ENCODE measurements around the gene PPIE. TPM values are rescaled to one million over a fixed set of nuclear protein-coding genes. Genes with fewer than 3 reads are reported as not detected.
A peak's percentile ranks its signal among the peaks of the same experiment; 100 is the strongest.
"Not testable (repeated sequence)": the region's sequence is repeated elsewhere in the genome, so short reads cannot be mapped to it uniquely, and the experiment has no call there.

The PPIE gene
- total RNA-seq, 3 donors from 2014 or later, result 30.9 to 46.8 (median 41.8) TPM

GRCh38 chr1:39766466-39766865 is 27.8 kb downstream of the PPIE start:
- intact Hi-C loops (cut with DNase I, micrococcal nuclease); H3K4me1 ChIP-seq (ENCODE audit: low read depth); DNase-seq; H3K4me3 ChIP-seq; H3K9me3 ChIP-seq; H3K36me3 ChIP-seq (ENCODE audit: low read depth): not testable (repeated sequence)
- ATAC-seq, result peak; percentile 89

DNA sequence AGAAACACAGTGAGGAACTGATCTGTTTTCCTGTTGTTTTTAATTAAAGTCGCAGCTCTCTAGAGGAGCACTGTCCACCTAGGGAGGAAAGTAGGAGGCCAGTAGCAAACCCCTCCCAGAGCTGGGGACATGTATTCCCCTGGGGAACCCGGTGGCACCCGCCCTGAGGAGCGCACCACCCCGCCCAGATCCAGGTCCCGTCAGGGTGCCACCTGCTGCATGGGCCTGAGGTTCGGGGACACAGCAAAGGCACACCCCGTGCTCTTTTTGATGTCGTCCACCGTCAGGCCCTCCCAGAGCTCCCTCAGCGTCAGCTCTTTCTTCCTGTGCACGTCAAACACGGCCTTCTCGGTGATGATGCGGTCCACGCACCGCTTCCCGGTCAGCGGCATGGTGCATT is 30.8 kb downstream of the PPIE start:
- intact Hi-C loops (cut with DNase I, micrococcal nuclease); H3K4me1 ChIP-seq (ENCODE audit: low read depth); H3K4me3 ChIP-seq; H3K36me3 ChIP-seq (ENCODE audit: low read depth); DNase-seq; H3K9me3 ChIP-seq; ATAC-seq: not testable (repeated sequence)

- H3K4me3 ChIP-seq; H3K36me3 ChIP-seq (ENCODE audit: low read depth): not testable (repeated sequence)
These were observed 31.7 kb downstream of the PPIE start for GRCh38 chr1:39770100-39771021.

GRCh38 chr1:39771022-39771532 is 32.4 kb downstream of the PPIE start, which contains the start of gene OXCT2:
TSS of gene OXCT2 (minus strand) at chr1:39771348. CDS start at chr1:39771255, 93 bp downstream.
- H3K4me1 ChIP-seq (ENCODE audit: low read depth); H3K36me3 ChIP-seq (ENCODE audit: low read depth); H3K4me3 ChIP-seq; intact Hi-C loops (cut with DNase I, micrococcal nuclease); DNase-seq; H3K9me3 ChIP-seq: not testable (repeated sequence)
- ATAC-seq, result peak; percentile 6

More at GRCh38 chr1:39770100-39771021, 31.7 kb downstream of the PPIE start:
- intact Hi-C loops (cut with DNase I, micrococcal nuclease); DNase-seq; ATAC-seq; H3K9me3 ChIP-seq; H3K4me1 ChIP-seq (ENCODE audit: low read depth): not testable (repeated sequence)

DNA sequence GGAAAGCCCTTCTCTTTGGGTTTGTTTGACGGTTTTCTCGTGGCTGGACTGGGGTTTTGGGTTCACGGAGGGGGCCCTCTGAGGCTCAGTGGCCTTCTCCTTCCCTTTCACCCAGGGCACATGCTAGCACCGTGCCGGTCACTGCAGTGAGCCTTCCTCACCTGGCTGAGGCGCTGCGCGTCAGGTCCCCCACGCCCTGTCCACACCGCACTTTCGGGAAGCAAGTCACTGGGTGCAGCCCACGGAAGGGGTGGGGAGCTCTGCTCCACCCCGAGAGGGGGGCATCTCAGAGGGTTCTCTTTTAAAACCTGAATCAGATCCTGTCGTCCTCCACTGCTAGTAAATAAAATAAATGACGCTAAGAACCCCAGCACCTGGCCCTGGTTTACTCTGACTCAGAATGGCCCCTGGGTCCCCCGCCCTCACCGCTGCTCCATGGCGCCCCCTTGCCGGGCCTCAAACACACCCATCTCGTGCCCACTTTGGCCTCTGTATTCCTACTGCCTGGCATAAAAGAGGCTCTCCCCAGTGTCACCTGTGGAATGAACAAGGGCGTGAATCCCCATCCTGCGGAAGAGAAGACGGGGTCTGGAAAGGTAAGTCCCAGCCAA is 34.8 kb downstream of the PPIE start:
- H3K4me1 ChIP-seq (ENCODE audit: low read depth); H3K36me3 ChIP-seq (ENCODE audit: low read depth); DNase-seq; H3K9me3 ChIP-seq; intact Hi-C loops (cut with DNase I, micrococcal nuclease); H3K4me3 ChIP-seq: not testable (repeated sequence)
- peak; percentile 47 for ATAC-seq

- DNase-seq; H3K4me1 ChIP-seq (ENCODE audit: low read depth); H3K9me3 ChIP-seq; intact Hi-C loops (cut with DNase I, micrococcal nuclease); H3K4me3 ChIP-seq; H3K36me3 ChIP-seq (ENCODE audit: low read depth): not testable (repeated sequence)
- peak; percentile 56 for ATAC-seq
These were observed 36.5 kb downstream of the PPIE start for GRCh38 chr1:39775141-39775540.

DNA sequence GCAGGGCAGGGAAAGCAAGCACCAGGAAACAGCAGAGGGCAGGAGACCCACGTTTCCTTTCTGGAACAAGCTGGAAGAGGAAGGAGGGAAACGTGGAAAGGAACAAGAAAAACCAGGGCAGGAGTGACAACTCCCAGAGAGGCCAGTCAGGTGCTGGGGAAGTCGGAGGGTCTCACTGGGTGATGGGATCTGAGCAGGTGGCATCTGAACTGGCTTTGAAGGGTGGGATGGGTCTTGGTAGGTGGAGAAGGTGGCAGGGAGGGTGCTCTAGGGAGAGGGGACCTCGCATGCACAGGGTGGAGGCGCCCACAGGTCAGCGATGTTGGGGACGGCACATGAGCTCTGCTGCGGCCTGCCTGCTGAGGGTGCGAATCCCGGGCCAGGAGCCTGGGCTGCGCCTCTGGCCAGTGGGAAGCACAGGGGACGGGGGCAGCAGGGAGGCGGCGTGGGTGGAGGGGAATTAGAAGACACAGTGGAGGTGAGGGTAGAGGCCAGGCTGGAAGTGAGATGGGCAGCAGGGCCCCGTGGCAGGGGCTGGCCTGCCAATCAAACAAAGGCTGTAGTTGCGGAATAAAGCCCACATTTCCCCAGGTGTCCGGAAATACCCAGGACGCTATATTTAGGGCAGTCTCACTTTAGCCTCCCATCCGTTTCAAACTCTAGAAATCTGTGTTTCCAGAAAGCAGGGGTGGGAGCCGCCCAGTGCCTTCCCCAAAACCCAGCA is 37.2 kb downstream of the PPIE start:
- intact Hi-C loops (cut with DNase I, micrococcal nuclease); H3K4me3 ChIP-seq; H3K36me3 ChIP-seq (ENCODE audit: low read depth); H3K4me1 ChIP-seq (ENCODE audit: low read depth); DNase-seq; H3K9me3 ChIP-seq: not testable (repeated sequence)
- ATAC-seq, result peak; percentile 6

GRCh38 chr1:39776400-39776713 is 37.7 kb downstream of the PPIE start:
- Histone ChIP-seq H3K36me3 (ENCODE audit: low read depth) (no peaks in the 10 kb centered on the region), H3K4me1 (ENCODE audit: low read depth) (no peaks in the 10 kb centered on the region), H3K9me3 (no peaks in the 10 kb centered on the region), H3K4me3 (no peak overlapping the region)
- ATAC-seq (peak; percentile 20), DNase-seq (peak in 2 of 3 donors; percentile 25 to 41)
- TF ChIP-seq, protein P1, sequence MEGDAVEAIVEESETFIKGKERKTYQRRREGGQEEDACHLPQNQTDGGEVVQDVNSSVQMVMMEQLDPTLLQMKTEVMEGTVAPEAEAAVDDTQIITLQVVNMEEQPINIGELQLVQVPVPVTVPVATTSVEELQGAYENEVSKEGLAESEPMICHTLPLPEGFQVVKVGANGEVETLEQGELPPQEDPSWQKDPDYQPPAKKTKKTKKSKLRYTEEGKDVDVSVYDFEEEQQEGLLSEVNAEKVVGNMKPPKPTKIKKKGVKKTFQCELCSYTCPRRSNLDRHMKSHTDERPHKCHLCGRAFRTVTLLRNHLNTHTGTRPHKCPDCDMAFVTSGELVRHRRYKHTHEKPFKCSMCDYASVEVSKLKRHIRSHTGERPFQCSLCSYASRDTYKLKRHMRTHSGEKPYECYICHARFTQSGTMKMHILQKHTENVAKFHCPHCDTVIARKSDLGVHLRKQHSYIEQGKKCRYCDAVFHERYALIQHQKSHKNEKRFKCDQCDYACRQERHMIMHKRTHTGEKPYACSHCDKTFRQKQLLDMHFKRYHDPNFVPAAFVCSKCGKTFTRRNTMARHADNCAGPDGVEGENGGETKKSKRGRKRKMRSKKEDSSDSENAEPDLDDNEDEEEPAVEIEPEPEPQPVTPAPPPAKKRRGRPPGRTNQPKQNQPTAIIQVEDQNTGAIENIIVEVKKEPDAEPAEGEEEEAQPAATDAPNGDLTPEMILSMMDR (IDR thresholded peaks at IDR 0.05), result no peak
- intact Hi-C loops (cut with DNase I, micrococcal nuclease), result no loop called here

- H3K4me1 ChIP-seq (ENCODE audit: low read depth), result no peaks in the 10 kb centered on the region
- no peak for ATAC-seq
These were observed 38.2 kb downstream of the PPIE start for GRCh38 chr1:39776886-39777285.

More at GRCh38 chr1:39776886-39777285, 38.2 kb downstream of the PPIE start:
- Histone ChIP-seq H3K4me3 (no peak overlapping the region), H3K9me3 (no peaks in the 10 kb centered on the region), H3K36me3 (ENCODE audit: low read depth) (no peaks in the 10 kb centered on the region)
- DNase-seq, result no peak
- TF ChIP-seq, protein P1 (IDR thresholded peaks at IDR 0.05), result no peak
- intact Hi-C loops (cut with DNase I, micrococcal nuclease), result no loop called here
